Globus pallidus (tissue), 1 donor: ENCODE results near the gene ZNF830.
"Not testable (repeated sequence)": the region's sequence is repeated elsewhere in the genome, so short reads cannot be mapped to it uniquely, and the experiment has no call there.

ENCODE experiments used
- DNase-seq: peaks from one replicate; pipeline ENCODE4 v3.0.0-alpha.2; 2015; ENCODE audit warnings: low spot score

Gene ZNF830, protein sequence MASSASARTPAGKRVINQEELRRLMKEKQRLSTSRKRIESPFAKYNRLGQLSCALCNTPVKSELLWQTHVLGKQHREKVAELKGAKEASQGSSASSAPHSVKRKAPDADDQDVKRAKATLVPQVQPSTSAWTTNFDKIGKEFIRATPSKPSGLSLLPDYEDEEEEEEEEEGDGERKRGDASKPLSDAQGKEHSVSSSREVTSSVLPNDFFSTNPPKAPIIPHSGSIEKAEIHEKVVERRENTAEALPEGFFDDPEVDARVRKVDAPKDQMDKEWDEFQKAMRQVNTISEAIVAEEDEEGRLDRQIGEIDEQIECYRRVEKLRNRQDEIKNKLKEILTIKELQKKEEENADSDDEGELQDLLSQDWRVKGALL

DNA sequence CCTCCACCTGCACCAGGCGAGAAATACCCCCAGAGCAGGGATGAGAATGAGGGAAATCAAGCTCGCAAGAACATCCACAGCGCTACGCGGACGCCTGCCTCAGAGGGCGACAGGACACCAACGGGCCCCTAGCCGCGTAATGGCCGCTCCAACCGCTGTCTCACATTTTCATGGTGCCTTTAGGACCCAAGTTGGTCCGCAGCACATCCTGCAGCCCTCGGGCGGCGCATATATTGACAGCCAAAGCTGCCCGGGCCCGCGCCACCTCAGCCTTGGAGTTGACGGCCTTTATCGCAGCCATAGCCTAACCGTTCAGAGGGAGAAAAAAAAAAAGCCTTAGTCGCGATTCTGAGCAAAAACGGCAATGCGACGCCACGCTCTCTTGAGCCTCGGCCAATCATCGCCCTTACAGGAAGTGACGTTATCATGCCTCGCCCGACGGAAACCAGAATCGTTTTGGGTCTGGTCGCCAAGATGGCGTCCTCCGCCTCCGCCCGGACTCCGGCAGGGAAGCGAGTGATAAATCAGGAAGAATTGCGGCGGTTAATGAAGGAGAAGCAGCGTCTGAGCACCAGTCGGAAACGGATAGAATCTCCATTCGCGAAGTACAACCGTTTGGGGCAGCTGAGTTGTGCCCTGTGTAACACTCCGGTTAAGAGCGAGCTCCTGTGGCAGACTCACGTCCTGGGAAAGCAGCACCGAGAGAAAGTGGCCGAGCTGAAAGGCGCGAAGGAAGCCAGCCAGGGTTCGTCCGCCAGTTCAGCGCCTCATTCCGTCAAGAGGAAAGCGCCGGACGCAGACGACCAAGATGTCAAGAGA lies at the start of gene ZNF830, which contains the start of gene CCT6B:
TSS of gene ZNF830 (plus strand) at position 448 of the 819 bp plus-strand sequence. CDS start at position 475, 27 bp downstream.
TSS of gene CCT6B (minus strand) at position 368 of the 819 bp plus-strand sequence. CDS start at position 301, 67 bp downstream.
- DNase-seq = peak; percentile 92

DNA sequence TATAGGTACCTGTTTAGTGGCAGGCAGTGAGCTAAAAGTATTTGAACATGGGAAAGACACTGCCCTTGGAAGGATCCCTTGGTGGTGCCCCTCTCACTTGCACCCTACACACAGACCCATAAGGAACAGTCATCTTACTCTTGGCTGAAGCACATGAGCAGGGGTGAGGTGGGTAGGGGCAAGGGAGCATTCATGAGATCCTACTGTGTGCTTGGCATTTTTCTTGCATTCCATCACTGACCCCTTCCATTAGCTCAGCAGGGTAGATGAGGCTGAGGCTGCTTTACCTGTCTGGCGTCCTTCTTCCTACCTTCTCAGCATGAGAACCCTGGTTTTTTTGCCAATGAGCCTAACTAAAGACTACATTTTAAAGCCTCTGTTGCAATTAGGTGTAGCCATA lies 48.3 kb upstream of the ZNF830 start:
- no peak for DNase-seq

- DNase-seq = no peak
These were observed 45.2 kb upstream of the ZNF830 start for GRCh38 chr17:34916120-34916519.

DNA sequence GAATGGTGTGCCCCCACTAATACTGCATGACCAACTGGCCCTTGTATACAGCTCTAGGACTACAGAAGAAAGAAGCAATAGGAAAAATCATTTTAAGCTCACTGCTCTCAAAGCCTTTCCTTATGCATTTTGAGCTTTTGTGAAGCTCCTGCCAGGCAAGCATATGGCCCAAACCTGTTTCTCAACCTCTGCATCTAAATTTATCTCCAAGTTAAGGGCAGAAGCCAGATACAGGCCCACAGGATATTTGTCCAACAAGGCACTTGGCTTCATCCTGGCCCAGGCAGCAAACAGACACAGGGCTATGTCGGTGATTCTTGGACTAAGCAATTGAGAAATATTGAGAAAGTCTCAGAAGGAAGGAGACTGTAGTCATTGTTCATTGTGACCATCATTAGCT lies 44.0 kb upstream of the ZNF830 start:
- DNase-seq = no peak

DNA sequence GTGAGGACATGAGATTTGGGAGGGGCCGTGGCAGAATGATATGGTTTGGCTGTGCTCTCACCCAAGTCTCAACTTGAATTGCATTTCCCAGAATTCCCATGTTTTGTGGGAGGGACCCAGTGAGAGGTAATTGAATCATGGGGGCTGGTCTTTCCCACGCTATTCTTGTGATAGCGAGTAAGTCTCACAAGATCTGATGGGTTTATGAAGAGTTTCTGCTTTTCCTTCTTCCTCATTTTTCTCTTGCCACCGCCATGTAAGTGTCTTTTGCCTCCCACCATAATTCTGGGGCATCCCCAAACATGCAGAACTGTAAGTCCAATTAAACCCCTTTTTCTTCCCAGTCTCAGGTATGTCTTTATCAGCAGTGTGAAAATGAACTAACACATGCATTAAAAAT lies 40.7 kb upstream of the ZNF830 start:
- no peak for DNase-seq

- no peak for DNase-seq
These were observed 34.7 kb upstream of the ZNF830 start for GRCh38 chr17:34926661-34927060.

- DNase-seq = no peak
These were observed 31.1 kb upstream of the ZNF830 start for GRCh38 chr17:34930283-34930682.

DNA sequence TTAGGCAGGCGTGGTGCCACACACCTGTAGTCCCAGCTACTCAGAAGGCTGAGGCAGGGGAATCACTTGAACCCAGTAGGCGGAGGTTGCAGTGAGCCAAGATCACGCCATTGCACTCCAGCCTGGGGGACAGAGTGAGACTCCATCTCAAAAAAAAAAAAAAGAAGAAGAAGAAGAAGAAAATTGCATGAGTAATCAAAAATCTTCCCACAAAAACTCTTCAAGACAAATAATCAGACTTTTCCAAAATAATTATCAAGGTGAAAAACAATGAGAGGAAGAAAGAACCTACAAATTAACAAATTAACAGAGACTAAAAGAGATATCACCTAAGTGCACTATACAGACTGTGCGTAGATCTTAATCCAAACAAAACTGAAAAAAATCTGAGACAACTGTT lies 10.6 kb upstream of the ZNF830 start:
- DNase-seq = not testable (repeated sequence)

DNA sequence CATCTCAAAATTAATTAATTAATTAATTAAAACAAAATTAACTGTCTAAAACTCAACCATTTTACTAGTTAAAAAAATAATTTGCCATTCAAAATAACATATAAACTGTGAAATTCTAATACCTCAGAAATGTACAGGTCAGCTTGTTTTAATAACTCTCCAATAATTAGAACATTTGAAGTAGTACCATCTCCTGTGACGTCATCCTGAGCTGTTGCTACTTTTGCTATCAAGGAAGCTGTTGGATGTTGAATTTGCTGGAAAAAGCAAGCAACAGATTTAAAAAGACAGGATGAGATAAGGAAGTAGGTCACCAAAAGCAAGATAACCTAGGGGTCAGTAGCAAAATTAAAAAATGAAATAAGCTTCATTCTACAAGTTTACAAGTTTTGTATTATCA lies 2.9 kb upstream of the ZNF830 start:
- no peak for DNase-seq

GRCh38 chr17:34974179-34974578 lies 12.8 kb downstream of the ZNF830 start:
- DNase-seq = no peak

DNA sequence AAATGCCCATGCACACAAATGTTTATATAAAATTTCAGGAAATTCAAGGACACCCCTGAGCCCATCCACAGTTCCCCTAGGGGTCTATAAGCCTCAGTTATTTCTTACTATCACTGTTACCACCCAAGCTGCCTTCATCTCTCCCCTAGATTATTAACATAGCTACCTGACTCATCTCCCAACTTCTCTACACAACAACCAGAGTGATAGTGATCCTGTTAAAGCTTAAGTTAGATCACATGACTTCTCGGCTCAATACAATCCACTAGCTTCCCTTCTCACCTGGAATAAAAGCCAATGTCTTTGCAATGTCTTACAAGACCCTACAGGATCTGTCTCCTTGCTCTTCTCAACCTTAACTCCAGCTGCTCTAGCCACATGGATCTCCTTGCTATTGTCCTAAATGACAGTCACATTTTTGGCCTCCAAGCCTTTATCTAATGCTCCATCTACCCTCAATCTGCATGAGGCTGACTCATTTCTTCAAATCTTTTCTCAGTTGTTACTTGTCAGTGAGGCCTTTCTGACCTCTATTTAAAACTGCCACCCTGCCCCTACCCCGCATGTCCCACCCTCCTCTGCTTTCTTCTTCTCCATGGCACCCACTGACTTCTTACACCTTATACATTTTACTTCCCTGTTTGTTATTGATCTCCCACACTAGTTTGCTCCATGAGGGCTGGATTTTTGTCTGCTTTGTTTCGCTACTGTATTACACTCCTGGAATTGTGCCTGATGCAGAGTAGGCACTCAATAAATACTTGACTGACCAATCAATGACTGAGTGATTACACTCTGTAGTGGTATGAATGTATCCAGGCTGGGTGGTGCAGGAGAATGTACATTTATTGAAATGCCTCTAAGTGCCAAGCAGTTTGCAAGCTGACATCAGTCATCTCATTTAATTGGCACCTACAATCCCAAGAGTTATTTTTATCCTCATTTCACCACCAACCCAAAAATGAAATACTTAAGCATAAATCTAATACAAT lies 13.8 kb downstream of the ZNF830 start:
- no peak for DNase-seq

DNA sequence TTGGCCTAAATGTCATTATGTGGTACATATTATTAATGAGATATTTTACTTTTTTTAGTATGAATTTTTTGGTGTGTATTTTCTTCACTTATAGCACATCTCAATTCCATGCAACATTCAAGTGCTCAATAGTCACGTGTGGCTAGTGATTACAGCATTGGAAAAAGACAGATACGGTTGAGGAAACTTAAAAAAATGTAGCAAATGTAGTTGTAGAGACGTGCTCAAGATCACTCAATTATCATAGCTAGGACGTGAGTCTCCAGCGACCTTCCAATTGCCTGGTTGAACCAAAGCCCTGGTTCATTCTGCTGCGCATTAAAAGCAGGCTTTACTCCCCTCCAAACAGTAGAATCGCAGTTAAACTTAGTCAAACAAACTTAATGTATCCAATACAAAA lies 17.8 kb downstream of the ZNF830 start:
- DNase-seq = no peak

DNA sequence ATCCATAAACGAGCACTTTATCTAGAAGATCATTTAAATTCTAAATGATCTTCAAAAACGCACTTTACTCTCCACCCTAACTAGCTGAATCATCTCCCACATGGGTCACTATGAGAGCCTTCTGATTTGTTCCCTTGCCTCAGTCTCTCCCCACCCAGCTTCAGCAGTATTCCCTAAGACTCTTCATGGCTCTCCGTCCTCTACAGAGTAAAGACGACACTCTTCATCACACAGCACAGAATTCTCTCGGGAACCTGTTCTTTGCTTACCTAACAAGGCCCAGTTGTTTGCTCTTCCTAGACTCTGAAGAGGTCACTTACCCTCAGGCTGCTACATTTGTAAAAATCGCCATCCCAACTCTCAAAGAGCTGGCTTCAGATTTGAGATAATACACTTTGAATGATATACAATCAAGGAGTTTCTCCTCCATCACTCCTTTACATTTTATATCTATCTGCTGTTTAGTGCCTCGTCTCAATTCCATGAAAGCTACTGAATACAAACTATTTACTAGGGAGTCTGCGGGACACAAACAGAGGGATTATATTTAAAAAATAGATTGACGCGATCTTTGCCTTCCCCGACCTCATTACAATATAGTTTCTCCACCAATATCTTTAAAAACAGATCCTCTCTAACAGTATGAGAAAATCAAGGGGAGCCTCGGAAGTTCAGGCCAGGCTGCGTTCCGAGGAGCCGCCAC lies 18.5 kb downstream of the ZNF830 start:
- no peak for DNase-seq

GRCh38 chr17:34980353-34980680 lies 19.0 kb downstream of the ZNF830 start, which contains the start of gene LIG3:
Gene LIG3 (plus strand): TSS chr17:34980512. CDS start chr17:34983006, 2,494 bp downstream.
- DNase-seq = peak; percentile 88

GRCh38 chr17:34980681-34981537 lies 19.6 kb downstream of the ZNF830 start:
- DNase-seq = peak; percentile 66

GRCh38 chr17:34981538-34982241 lies 20.4 kb downstream of the ZNF830 start:
- no peak for DNase-seq

GRCh38 chr17:34987232-34987631 lies 25.9 kb downstream of the ZNF830 start:
- no peak for DNase-seq

GRCh38 chr17:34988644-34989043 lies 27.3 kb downstream of the ZNF830 start:
- no peak for DNase-seq

- no peak for DNase-seq
These were observed 28.1 kb downstream of the ZNF830 start for GRCh38 chr17:34989473-34989872.

GRCh38 chr17:34990921-34991365 lies 29.6 kb downstream of the ZNF830 start:
- DNase-seq = no peak
